ENCODE data around the gene PPARD.

- TF ChIP-seq CTCF (IDR thresholded peaks at IDR 0.05; ENCODE audit: insufficient read depth, low read depth, low read length) (no peak), EZH2 (IDR thresholded peaks at IDR 0.05; ENCODE audit: insufficient read depth, low read length) (no peak)
Measured at GRCh38 chr6:35476004-35476403, 133.6 kb downstream of the PPARD start.
